ENCODE results near the gene EXOC1. TPM values are rescaled to one million over a fixed set of nuclear protein-coding genes. Genes with fewer than 3 reads are reported as not detected.

The EXOC1 gene
- total and polyA plus RNA-seq, 9 of the 15 experiments (the other 6 are each of a cell fraction or from before 2014, with no cell fraction given) = 16.0 to 45.5 (median 26.2) TPM

GRCh38 chr4:55853484-55854046 is at the start of gene EXOC1 (continued):
- TF ChIP-seq ZNF778 (CRISPR knock-in tag; IDR thresholded peaks at IDR 0.05) = no peak
- TF ChIP-seq ARNT (IDR thresholded peaks at IDR 0.05) = no peak
- TF ChIP-seq ZKSCAN8 (CRISPR knock-in tag; IDR thresholded peaks at IDR 0.05) = no peak
- no peak for TF ChIP-seq PRPF4 (IDR thresholded peaks at IDR 0.05; ENCODE audit: insufficient read depth, low read depth, low read length, poor library complexity, severe bottlenecking)
- TF ChIP-seq HDAC8 (tag; IDR thresholded peaks at IDR 0.05) = no peak
- no peak for TF ChIP-seq ZNF280B (CRISPR knock-in tag; IDR thresholded peaks at IDR 0.05)
- TF ChIP-seq NFXL1 (CRISPR knock-in tag; IDR thresholded peaks at IDR 0.05) = no peak
- TF ChIP-seq STAT5B (CRISPR knock-in tag; IDR thresholded peaks at IDR 0.05) = no peak
- no peak for TF ChIP-seq ZSCAN29 (IDR thresholded peaks at IDR 0.05)
- 0 out of 4 replicates have a peak, but pooled peaks of 1 of the 2 experiments have one; percentile 14 for TF ChIP-seq TEAD1 (CRISPR knock-in tag; IDR thresholded peaks at IDR 0.05)
- TF ChIP-seq KDM2B (CRISPR knock-in tag; IDR thresholded peaks at IDR 0.05) = no peak
- TF ChIP-seq OTX1 (CRISPR knock-in tag; IDR thresholded peaks at IDR 0.05) = peak; percentile 73; the same call in 1 of the 2 replicates
- TF ChIP-seq SRF (CRISPR knock-in tag; IDR thresholded peaks at IDR 0.05) = no peak; a peak in 1 of 4 replicates
- TF ChIP-seq PHF20 (IDR thresholded peaks at IDR 0.05; ENCODE audit: partially characterized antibody) = peak; percentile 95
- TF ChIP-seq MECOM (CRISPR knock-in tag; IDR thresholded peaks at IDR 0.05) = no peak
- TF ChIP-seq MYC (IDR thresholded peaks at IDR 0.05; ENCODE audit: low read depth, low read length) = peak; percentile 64
- no peak for TF ChIP-seq MYC (CRISPR knock-in tag; IDR thresholded peaks at IDR 0.05; ENCODE audit: borderline replicate concordance, low read depth)
- TF ChIP-seq ZNF124 (CRISPR knock-in tag; IDR thresholded peaks at IDR 0.05) = no peak
- no peak for TF ChIP-seq RUNX1 (IDR thresholded peaks at IDR 0.05; ENCODE audit: low read depth)
- no peak for TF ChIP-seq E2F3 (CRISPR knock-in tag; IDR thresholded peaks at IDR 0.05)
- no peak for TF ChIP-seq KLF10 (CRISPR knock-in tag; IDR thresholded peaks at IDR 0.05)
- TF ChIP-seq ESRRA (IDR thresholded peaks at IDR 0.05; ENCODE audit: borderline replicate concordance, low read depth) = no peak
- TF ChIP-seq VEZF1 (CRISPR knock-in tag; IDR thresholded peaks at IDR 0.05) = peak; percentile 53
- no peak for TF ChIP-seq ZNF263 (CRISPR knock-in tag; IDR thresholded peaks at IDR 0.05; ENCODE audit: borderline replicate concordance)
- peak; percentile 85; the same call in 1 of the 2 replicates for TF ChIP-seq MTA3 (IDR thresholded peaks at IDR 0.05; ENCODE audit: borderline replicate concordance)
- TF ChIP-seq NELFE (IDR thresholded peaks at IDR 0.05; ENCODE audit: insufficient read depth, insufficient read length) = no peak
- TF ChIP-seq ZNF239 (CRISPR knock-in tag; IDR thresholded peaks at IDR 0.05) = no peak
- TF ChIP-seq SMARCB1 (IDR thresholded peaks at IDR 0.05; ENCODE audit: insufficient read length, low read depth) = no peak
- TF ChIP-seq ZBTB7A (IDR thresholded peaks at IDR 0.05; ENCODE audit: borderline replicate concordance, control insufficient read depth, low read depth, low read length) = peak; percentile 88

Measured in K562 (cell line).